Islet of Langerhans (tissue), 1 donor: ENCODE results near the gene SLC26A1.

Experiments
- FAIRE-seq: peaks from one replicate; lab custom pipeline; 2011; peaks lifted over from hg19 to GRCh38; lab: Jason Lieb, UNC

SLC26A1 gene

DNA sequence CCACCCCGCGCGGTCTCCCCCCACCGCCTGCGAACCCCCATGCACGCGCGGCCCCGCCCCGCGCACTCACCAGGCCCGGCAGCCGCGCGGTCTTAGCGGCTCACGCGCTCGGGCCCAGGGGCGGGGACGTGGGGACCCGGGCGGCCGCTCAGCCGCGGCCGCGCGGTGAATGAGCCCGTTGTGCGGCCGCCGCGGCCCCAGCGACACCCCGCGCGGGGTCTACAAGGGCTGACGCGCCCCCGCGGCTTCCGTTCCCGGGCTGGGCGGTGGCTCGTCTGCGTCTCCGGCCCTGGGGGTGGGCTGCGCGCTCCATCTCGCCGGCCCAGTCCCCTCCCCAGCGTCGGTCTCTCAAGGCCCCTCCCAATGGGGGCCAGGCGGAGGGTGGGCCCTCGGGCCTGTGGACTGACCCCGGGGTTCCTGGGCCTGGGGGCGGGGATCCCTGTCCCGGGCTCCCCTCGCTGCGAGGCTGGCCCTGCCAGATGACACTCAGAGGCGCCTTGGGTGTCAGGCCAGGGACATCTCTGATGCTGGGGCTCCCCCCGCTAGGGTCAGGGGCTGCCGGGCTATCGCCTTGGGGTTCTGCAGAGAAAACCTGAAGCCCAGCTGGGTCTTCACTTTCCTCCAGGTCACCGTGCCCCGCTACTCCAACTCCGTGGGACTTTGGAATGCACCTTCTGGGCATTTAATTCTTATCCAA, 4.3 kb upstream of the SLC26A1 start:
- FAIRE-seq = no peak

DNA sequence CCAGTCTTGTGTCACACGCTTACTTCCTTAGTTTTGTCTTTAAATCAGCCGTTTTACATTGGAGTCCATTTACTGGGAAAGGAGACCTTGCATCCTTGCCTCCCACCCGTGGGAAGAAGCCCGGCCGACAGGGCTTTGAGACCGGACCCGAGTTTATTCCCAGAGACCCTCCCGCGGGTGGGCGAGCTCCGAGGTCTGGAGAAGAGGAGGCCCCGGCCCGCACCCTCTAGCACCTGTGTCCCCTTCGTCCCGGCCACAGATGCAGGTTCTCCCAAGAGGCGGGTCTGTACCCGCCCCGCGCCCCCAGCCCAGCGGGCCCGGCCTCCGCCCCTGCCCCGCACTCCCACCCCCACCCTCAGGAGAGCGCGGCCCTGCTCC, 3.8 kb upstream of the SLC26A1 start:
- FAIRE-seq = no peak

DNA sequence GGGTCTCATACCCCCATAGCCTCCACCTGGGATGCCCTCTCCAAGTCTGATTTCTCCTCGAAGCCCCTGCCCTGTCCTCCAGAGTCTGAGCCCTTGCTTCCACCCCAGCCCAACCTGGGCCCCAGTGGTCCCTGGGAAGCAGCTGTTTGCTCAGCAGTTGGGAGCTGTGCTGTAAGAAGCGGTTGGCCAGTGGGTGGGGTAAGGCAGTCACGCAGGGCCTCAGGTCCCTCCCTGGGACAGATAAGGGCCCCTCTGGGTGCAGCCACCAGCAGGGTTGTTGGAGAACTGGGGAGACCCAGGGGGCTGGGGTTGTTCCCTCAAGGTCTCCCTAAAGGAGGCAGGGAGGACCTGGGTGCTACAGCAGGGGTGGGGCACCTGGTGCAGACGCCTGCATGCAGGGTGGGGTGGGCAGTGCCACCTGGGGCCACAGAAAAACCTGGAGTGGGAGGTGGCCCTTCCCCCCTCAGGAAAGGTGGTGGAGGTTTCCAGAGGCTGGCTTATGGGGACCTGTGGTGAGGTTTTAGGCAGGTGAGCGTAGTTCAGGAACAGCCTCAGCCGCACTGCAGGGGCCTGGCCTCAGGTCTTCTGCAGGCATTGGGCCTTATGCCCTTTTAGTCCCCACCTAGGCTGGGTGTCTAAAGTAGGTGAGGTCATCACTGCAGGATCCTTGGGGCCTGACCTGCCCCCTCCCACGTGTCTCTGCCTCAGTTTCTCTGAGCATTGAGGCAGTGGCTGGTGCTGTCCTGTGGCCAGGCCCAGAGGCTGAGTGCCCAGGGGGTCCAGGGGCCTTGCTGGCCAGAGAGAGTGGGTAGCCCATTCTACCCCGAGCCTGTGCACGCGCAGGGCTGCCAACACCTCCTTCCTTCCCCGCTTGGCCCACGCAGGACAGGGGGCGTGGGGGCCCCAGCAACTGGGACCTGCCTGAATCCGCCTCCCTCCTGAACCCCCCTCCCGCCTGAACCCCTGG, 3.1 kb upstream of the SLC26A1 start:
- FAIRE-seq = no peak

DNA sequence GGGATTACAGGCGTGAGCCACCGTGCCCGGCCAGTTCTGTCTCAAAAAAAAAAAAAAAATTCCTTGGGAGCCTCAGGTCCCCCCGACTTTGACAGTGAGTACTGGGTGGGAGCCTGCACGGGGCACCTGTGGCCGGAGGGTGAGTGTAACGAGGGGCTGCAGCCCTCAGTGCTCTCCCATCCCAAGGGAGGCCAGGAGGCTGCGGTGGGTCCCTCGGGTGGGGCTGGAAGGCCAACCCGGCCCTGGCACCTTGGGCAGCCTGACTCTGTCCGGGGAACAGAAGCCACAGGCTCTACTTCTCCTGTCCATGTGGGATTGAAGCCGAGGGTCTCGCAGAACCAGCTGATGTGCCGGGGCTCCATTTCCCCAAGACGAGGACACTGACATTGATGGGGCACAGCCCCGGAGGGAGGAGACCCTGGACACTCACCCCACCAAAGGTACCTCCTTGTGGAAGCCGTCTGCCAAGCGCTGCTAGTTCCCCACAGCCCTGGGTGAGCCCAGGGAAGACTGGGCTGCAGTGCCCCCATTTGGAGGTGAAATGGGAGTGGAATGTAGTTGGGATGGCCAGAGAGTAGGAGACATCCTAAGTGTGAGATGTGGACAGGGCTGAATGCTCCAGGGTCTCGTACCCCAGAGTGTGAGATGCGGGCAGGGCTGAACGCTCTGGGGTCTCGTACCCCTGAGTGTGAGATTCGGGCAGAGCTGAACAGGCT, 2.3 kb upstream of the SLC26A1 start:
- FAIRE-seq = no peak

DNA sequence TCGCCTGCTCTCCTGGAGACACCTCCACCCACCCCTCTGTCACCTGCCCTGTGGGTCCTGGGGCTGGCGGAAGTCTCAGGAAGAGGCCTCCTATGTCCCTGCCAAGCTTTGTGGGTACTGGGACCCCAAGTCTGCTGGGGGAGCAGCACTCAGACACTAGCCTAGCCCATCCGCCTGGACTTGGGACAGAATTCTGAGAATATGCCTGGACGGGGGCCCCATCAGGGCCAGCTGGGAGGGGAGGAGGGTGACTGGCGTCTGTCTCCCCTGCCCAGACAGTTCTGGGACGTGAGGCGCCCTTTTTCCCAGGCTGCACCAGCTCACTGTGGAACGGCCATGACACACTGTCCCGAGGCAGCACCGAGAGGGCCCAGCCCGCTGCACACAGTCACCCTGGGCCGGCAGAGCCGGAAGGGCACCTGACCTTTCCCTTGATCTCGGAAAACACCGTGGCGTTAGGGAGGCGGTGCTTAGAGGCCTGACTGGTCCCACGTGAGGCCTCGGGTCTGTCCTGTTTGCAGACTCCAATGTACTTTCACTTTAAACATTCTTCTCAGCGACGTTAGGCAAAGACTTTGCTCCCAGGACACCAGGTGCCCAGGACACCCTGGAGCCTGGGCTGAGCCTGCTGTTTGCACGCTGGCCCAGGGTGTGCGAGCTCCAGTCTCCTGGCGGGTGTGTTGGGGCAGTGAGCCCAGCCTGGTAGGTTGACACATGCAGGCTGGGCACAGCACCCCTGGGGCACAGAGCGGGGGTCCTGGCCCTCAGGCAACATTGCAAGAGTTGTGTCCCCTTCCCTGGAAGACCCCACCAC, 700 bp downstream of the SLC26A1 start:
- FAIRE-seq = no peak

DNA sequence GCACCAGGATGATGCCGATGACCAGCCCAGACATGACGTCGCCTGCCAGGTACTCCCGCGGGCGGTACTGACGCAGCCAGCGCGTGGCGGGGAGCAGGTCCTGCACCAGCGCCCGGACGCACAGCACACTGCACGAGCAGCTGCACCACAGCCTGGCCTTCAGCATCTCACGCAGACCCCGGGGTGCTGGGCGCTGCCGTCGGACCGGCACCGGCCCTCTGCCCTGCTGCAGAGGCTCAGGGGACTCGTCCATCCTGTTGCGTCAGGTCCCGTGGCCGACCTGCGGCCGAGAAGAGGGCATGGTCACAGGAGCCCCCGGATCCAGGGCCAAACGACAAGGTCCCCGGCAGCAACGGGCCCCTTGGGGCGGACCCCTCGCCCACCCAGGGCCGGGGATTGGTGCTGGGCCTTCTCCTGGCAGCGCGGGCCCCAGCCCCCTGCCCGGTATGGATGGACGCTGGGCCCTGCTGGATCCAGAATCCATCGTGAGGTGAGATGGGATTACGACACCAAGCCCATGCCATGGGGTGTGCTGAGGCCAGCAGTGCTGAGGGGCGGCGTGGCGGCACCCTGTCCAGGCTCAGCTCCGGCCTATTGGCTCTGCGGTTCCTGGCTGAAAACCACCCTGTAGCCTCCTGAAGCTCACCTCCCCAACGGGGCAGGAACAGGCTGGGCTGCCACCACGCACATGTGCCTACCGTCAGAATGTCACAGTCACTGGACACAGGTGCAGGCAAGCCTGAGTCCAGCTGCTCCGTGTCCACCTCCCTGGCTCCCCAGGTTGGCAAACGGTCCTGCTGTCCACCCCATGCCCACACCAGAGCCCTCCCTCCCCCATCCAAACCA, 1.5 kb downstream of the SLC26A1 start:
- no peak for FAIRE-seq

DNA sequence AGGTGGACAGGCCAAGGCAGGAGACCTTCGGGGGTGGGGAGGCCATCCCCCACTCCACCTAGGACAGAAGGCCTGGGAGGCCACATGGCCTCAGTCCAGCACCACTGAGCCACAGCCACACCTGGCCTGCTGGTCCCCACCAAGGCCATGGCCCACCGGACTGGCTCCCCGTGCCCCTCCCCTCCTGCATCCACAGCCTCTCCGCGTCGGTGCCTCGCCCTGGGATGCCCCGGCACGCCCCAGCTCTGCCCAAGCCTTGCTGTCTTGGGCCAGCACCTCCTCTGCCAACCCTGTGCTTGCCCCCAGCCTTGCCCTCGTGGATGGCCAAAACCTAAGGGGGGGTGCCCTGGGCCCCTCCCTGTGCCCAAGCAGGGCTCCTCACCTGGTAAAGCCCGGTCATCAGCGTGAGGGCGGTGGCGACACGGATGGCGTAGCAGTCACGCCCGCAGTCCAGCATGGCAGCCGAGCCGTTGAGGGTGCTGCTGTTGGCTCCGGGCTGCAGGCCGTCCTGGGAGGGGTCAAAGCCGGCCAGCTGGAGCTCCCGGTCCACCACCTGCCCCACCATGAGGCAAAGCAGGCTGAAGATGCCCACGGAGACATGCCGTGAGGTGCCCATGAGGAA, 2.3 kb downstream of the SLC26A1 start:
- no peak for FAIRE-seq

DNA sequence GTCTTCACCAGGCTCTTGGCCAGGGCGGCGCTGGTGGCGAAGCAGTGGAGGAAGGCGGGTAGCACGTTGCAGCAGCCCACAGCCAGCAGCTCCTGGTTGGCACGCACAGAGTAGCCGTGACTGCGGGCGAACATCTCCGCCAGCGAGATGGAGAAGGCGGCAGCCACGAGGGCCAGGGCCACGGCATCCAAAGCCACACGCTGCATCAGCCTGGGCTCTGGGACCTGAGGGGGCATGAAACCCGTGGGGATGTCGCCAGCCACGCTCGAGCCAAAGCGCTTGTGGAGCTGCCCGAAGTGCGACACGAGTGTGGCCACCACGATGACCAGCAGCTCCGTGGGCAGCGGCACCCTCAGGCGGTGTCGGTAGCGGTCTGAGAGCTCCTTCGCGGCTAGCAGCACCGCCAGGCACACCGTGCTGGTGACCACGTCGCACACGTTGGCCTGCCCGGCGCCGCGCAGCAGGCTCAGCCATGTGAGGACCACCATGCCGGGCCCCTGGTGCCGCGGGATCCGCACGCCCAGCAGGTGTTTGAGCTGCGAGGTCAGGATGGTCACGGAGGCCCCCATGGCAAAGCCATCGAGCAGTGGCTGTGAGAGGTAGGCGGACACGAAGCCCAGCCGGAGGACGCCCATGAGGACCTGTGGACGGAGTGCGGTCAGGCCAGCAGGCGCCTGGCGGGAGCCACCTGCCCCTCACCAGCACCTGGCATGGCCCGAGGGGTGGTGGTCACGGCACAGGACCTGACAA, 3.3 kb downstream of the SLC26A1 start:
- no peak for FAIRE-seq

DNA sequence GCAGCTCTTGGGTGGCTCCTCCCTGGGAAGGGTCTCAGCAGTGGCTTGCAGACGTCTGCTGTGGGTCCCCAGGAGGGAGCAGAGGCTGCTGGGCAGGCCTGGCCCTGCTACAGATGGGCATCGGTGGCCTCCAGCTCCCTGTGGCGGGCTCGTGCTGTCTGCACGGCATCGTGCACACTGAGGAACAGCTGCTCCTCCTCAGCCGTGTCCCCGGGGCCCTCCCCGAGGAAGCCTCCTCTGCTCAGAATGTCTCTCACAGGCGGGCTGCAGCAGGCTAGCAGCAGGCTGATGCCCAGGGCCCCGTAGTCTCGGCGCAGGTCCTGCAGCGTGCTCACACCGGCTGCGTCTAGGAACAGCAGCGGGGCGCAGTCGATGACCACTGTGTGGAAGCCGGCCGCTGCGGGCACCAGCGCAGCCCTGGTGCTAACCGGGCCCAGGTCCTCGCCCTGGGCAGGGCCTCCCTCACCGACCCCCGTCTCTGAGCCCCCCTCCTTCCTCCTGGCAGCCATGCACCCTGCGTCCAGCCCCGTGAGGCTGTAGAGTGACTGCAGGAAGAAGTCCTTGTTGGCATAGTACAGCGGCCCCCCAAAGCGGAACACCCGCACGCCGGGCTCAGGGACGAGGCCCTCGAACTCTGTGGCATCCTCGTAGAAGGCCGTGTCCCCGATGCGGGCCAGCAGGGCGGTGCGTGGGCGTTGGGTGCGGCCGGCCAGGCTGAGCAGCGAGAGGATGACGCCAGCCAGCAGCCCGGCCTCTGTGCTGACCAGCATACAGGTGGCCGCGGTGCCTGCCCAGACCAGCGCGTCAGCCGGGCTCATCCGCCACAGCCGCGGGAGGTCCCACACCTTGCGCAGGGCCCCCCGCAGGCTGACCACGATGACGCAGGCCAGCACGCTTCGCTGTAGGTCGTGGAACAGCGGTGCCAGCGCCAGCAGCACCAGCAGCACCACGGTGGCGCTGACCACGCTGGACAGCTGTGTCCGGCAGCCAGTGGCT, 4.2 kb downstream of the SLC26A1 start:
- no peak for FAIRE-seq

DNA sequence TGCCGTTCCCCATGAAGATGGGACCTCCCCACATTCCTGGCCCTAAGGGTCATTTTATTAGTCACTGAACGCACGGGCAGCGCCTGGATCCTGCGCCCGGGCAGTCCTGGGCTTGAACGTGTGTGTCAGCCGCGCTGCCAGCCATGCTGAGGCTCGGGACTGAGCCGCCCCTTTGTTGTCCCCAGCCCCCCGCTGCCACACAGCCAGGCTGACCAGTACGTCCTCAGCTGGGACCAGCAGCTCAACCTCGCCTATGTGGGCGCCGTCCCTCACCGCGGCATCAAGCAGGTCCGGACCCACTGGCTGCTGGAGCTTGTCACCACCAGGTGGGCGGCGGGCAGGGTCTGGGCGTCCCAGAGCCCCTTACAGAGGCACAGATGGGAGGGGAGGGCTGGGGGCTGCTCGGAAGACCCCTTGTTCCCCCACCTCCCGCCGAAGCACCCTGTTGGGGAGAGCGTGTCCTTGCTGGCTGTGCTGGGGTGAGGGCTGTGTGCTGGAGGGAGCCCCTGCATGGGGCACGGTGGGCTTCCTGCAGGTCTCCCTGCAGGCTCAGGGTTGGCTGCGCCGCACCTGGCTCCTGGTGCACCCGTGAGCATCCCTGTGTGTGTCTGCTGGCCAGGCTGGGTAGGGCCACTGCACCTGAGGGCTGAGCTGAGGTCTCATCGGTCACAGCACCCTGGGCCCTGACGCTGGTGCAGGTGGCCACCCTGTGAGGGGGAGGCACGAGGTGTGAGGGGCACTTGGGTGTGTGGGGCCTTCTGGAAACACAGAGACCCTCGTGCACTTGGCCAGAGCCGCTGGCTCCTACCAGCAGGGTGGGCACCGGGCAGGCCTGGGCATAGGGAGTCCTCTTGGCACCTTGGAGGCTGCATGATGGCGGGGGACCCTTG, 5.3 kb downstream of the SLC26A1 start:
- no peak for FAIRE-seq

DNA sequence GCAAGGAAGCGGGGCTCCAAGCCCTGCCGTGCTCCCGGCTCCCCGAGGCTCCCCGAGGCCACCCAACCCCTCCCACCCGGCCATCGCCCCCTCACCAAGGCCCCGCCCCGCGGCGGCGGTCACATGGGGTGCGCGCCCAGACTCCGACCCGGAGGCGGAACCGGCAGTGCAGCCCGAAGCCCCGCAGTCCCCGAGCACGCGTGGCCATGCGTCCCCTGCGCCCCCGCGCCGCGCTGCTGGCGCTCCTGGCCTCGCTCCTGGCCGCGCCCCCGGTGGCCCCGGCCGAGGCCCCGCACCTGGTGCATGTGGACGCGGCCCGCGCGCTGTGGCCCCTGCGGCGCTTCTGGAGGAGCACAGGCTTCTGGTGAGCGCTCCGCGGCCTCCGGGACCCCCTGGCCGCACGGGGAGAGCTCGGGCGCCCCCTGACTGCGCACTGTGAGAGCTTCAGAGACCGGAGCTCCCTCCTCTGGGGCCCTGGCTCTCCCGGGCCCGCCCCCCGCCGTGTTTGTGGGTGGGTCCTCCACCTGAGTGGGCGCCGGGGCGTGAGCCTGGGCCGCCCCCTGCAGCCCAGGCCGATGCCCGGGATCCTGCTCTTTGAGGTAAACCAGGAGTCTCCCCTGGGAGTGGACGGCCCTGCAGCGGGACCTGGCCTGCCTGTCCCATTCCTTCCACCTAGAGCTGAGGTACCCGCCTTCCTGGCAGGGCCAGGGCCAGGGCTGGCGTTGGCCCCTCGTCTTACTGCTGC, 6.2 kb downstream of the SLC26A1 start, which contains the start of gene IDUA:
Gene IDUA (plus strand): TSS at position 166 of the 745 bp plus-strand sequence. CDS start 41 bp downstream, at position 207.
- no peak for FAIRE-seq

DNA sequence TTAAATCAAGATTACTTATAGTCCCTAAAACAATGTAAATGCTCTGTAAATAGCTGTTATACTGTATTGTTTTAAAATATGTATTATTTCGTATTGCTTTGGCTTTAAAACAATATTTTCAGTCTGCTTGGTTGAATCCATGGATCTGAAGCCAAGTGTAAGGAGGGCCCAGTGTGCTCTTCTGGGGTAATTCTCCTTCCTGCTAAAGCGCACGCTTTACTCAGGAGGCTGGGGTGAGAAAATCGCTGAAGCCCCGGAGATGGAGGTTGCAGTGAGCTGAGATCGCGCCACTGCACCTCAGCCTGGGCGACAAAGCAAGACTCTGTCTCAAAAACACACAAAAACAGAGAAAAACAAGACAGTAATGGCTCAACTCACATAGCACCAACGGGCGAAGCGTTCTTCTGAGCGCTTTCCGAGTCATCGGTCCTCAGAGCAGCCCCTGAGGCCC, 6.8 kb downstream of the SLC26A1 start:
- FAIRE-seq = peak; percentile 83

DNA sequence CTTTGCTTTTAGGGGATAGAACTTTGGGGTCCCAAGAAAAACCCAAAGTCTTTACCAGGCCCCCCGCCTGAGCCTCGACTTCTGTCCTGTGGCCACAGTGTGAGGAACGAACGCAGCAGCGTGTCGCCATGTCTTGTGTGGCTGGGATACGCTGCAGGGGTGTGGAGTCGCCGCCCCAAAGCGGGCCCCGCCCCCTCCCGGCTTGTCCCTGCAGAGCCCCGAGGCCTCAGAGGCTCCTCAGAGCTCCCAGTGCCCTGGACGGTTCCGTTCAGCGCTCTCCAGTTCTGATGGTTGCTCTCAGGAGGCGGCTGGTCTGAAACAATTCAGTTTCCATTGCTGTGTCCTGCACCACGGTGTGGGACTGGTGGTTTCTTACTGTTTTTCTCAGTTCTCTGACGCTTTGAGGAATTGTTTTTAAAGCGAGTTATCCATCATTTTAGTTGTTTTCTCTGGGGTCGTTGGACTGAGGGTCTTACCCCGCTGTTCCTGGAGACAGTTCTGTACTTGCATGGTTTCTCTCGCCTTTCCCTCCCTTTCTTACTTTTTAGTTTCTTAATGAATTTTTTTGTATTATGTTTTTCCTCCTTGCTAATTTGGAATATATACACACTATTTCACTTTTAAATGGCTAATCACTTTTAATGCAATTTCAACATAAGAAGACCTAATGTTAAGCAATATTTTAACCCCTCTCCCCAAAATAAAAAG, 7.9 kb downstream of the SLC26A1 start:
- FAIRE-seq = no peak

DNA sequence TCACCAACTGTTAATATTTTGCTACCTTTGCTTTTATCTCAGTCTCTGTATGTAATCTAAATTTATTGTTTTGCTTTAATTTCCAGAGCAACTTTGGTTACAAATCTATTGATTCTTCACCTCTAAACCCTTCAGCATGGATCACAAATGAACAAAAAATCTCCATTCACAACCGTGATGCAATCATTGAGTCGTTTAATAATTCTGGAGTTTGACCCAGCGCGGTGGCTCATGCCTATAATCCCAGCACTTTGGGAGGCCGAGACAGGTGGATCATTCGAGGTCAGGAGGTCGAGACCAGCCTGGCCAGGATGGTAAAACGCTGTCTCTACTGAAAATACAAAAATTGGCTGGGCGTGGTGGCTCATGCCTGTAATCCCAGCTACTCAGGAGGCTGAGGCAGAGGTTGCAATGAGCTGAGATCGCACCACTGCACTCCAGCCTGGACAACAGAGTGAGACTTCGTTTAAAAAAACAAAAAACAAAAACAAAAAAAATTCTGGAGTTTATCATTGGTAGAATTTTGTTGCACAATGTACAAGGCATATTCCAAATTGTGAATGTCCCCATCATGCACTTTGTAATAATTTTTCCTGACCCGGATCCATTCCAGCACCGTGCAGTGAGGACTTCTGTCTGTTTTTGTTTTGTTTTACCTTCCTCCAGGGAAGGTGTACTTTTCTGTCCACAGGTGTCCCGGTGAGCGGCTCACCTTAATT, 8.7 kb downstream of the SLC26A1 start:
- FAIRE-seq = no peak

DNA sequence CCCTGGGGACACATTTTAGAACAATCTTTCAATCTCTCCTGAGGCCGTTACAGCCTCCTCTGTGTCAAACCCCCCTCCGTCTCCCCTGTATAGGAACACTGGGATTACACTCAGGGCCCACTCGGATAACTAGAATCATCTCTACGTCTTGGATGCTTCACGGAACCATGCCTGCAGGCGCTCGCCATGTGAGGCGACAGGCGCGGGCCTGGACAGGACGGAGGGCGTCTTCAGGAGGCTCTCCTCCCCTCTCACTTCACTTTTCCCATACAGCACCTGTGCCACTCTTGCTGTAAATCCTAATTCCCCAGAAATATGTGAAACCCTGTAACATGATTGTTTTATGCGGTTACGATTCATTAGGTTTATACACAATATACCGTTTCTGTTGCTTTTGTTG, 10.4 kb downstream of the SLC26A1 start:
- no peak for FAIRE-seq
